COLO668 (cell line): ENCODE data around the gene OPRM1.
"Not testable (repeated sequence)": the region's sequence is repeated elsewhere in the genome, so short reads cannot be mapped to it uniquely, and the experiment has no call there.

ENCODE experiments used
- DNase-seq: peaks from one replicate; lab custom pipeline; 2025; ENCODE audit not compliant: unreplicated experiment; lab: John Stamatoyannopoulos, UW

Gene OPRM1

DNA sequence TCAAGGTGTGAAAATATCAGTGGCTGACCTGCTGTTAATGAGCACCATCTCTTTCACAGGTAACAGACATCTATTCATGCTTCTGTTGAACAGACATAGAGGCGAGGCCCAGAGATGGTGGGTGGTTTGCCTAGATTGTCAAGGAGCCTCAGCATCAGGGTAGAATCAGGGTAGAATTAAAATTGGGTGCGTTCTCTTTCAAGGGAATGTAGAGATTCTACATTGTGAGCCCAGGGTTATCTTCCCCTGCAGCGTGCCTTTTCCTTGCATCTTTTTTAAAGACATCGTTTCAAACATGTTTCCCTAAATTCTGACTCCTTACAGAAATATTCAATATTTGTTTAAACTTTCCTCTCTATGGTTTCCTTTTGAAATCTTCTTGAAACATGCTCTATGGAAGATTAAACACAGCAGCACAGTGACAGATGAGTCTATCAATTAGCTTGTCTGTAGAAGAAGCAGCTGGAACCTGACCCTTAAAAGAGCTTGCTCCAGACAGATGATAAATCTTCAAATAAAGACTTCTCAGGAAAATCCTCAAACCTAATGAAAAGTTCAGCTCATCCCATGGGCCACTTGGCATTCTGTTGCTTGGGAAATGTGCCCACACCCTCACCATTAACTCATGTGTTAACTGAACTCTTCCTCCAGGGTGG lies 197.7 kb downstream of the OPRM1 start:
- DNase-seq = no peak

DNA sequence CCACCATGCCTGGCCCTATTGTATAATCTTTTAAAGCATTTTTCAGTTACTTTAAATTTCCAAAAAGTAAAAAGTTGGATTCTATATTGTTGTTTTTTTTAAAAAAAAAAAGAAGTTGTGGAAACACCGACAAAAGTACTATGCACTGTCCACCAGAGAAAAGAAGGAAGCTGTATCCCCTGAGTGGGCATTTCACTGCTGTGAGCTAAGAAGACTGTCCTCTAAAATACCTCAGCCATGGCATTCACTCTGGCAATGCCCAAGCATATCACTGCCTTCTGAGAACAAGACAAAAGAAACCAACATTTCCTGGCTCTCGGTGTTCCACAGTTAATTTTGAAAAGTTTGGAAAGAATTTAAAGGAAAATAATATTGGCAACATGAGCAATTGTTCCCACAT lies 199.8 kb downstream of the OPRM1 start:
- no peak for DNase-seq

DNA sequence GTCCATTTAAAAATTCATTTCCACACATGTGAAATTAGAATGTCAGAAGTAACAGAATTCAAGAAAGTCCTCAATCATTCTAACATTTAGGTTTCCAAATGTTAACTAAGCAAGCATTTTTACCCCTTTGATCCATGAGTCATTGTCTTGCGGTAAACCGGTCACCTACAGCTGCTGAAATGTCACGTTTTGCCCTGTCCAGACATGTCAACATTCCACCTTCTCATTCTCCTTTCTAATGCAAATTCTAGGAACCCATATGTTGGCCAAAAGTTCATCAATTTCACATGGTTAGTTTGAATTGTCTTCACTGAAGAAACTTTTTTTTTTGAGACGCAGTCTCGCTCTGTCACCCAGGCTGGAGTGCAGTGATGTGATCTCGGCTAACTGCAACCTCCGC lies 200.4 kb downstream of the OPRM1 start:
- DNase-seq = no peak

DNA sequence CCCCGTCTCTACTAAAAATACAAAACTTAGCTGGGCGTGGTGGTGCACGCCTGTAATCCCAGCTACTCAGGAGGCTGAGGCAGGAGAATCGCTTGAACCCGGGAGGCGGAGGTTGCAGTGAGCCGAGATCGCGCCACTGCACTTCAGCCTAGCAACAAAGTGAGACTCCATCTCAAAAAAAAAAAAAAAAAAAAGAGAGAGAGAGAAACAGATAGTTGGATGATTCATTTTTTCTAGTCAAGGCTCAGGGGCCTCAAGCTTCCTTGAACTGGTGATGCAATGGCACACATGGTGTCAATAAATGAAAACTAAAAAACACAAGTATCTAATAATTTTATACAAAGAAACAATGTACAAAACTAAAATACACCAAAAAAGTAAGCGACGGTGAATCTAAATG lies 202.0 kb downstream of the OPRM1 start:
- not testable (repeated sequence) for DNase-seq

DNA sequence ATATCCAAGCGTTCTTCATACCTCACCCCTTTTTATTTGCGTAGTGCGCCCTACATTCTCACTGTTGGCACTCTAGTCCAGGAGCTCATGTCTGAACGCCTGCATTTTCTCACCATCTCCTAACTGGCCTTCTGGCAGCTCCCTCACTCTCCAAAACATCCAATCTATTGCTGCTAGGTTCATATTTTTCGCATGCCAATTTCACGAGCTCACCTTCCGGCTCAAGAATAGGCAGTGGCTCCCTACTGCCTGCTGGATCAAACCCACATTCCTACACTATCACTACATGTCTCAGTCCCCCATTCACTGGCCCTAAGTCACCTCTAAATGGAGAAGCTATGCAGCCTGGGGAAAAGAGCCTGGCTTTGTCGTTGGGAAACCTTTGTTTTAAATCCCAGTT lies 202.5 kb downstream of the OPRM1 start:
- no peak for DNase-seq

DNA sequence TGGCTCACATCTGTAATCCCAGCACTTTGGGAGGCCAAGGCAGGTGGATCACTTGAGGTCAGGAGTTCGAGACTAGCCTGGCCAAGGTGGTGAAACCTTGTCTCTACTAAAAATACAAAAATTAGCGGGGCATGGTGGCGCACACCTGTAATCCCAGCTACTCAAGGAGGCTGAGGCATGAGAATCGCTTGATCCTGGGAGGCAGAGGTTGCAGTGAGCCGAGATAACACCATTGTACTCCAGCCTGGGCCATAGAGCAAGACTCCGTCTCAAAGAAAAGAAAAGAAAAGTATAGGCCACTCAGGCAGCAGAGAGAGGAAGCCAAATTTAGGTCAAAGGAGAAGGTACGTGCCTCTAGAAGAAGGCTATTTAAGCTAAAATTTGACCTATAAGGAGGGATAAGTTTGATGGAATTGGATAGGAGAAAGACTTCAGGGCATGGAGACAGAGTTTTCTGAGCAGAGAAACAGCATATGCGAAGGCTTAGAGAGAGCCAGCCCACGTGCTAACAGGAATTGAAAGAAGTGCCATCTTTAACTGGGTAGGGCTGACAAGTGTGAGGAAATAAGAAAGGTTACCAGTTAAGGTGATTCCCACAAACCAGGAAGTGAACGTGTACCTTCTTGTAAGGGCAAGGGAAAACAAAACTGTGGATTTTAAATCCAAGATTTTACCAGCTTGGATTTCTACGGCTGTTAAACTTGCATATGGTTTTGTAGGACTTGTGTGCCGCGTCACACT lies 203.7 kb downstream of the OPRM1 start:
- no peak for DNase-seq

DNA sequence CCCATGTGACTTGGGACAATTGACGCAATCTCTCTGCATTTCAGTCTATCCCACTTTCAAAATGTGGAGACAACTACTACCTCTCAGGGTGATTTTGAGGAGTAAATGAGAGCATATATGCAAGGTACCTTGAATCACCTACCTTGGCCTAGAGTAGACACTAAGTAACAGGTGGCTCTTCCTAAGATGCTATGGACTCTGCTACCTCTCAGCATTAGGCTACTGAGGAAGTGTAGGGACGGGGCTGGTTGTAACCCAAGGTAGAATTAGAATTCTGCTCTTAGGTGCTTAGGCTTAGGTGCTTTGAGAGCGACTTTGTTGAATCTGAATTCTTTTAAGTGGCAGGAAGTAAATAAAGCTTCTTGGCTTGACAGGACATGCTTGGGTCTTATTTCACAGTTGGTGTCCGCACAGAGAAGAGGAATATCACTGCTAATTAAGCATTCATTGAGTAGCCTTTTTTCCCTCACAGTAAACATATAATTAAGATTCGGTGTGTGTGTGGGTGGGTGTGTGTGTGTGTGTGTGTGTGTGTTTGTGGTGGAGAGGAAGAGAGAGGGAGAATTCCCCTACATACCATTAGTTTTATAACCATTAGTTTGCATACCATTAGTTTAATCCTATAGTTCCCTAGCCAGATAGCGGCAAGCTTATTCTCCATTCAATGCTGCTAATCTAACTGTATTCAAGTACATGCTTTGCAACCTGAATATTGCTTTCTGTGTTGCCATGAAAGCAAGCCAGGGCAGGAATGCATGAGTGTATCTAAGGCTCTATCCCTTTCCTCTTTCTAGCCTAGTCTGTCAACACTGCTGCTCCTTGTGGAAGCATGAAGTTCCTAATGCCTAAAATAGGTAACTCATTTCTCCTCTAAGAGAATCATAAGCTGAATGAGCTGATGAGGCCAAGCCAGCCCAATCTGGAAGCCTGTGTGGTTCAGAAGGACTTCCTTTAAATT lies 205.0 kb downstream of the OPRM1 start:
- no peak for DNase-seq

DNA sequence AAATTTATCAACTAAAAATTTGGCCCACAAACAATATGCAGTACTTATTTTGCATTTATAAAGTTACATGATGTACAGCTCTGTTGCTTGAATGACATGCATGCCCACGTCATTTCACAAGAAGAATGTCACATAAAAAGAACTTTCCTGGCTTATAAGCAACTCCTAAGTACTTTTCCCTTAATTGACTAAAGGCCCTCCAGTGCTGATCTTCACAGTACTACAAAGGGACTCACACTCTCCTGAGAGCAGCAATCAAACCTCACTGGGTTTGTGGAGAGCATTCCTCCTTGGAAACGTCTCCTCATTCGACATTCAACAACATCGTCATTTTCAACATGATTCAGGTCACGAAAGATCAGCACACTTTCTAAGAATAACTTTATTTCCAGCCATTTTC lies 206.5 kb downstream of the OPRM1 start:
- no peak for DNase-seq

DNA sequence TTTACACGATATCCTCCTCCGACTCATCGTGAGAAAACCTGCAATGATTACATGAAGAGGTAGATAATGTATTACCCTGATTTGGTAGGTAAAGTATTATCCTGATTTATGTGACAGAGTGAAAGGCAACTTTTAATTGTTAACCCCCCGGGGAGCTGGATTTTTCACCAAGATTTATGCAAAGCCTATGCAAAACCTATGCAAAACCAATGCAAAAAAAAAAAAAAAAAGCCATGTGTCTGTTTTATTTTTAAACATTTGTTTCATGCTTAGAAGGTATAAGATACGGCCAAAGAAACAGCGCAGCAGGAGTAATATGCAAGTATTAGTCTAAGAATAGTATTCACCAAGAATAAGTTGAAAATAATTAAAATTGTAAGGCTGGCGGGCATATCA lies 207.7 kb downstream of the OPRM1 start:
- no peak for DNase-seq

DNA sequence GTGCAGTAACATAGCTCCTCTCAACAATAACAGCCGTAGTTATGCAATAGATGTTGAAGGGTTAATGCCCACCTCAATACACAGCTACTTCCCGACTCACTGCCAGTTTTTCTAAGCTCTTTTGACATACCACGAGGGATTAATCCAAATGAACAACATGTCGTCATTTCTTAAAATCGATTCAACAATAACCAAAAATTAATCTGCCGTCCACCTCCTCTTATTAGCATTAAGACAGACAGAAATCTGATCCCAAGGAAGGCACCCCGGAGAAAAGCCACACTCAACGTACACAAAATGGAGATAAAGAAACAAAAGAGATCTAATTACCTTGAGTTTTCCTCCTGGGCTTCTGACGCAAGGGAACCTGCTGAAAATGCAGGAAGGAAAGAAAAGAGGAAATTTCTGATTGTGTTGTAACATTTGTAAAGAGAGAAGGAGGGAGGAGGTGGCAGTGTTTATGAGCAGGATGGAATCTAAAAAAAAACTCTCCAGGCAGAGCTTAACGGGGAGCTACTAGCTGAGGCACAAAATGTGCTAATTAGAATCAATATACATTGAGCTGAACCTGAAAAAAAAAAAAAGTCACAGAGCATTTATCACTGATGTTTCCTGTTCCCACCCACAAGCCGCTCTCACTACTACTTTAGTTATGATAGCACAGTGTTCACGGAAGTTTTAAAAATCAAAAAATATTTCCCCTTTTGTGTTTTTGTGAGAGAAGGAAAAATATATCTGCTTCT lies 208.2 kb downstream of the OPRM1 start:
- DNase-seq = no peak

DNA sequence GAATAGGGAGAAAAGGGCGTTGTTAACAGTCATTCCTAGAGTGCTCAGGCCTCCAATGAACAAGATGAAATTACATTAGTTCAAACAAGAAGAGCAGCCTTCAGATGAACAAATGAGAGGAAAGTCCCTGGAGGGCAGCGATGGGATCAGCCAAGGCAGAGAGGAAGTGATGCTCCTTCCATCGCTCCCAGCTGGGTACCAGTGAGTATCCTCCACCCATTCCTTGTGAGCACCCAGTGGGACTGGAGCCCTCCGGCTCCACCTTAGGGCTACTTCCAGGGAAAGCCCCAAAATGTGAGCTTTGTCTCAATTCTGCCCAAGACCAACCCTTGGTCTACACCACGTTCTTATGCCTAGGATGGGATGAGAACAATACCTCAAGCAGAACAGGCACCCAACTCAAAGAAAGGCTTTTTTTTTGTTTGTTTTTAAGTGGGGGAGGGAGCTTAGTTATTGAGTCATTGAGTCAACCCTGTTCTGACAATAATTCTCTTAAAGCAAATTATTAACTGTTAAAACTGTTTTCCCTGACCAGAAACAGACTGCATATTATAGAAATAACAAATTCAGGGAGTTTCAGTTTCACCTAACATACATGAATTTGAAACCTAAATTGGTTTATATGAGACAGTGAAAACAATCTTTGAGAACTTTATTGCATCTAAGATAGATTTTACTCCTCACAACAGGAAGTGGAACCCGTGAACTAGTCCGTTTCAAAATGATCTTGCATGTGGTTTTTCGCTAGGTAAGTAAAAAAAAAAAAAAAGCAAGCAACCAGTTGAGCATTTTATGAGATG lies 210.7 kb downstream of the OPRM1 start:
- no peak for DNase-seq

DNA sequence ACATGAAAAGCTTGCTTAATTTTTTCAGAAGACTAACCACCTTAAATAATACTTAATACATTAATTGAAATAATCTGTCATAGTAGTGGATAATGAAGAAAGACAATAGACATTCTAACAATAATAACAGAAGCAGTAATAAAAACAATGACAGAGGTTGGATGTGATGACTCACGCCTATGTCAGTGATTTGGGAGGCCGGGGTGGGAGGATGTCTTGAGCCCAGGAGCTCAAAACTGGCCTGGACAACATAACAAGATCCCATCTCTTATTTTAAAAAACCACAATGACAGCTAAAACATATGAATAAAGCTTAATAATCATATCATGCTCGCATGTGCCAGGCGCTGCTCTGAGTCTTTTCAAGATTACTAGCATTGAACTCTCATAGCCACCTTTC lies 212.1 kb downstream of the OPRM1 start:
- DNase-seq = no peak

DNA sequence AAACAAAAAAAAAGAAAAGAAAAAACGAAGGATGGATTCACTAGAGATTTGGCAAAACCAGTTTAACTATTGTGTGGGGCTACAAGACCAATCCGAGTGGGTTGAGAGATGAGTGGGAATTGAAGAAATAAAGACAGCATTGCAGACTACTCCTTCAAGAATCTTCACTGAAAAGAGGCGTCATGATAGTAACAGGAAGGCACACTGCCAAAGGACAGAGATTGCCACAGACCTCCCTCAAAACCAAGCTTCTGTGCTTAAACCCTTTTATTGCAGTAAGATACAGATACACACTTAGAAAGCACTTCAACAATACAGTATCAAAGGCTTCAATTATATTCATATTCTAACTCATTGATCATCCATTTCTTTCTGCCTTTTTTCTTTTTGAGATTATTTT lies 213.6 kb downstream of the OPRM1 start:
- no peak for DNase-seq

DNA sequence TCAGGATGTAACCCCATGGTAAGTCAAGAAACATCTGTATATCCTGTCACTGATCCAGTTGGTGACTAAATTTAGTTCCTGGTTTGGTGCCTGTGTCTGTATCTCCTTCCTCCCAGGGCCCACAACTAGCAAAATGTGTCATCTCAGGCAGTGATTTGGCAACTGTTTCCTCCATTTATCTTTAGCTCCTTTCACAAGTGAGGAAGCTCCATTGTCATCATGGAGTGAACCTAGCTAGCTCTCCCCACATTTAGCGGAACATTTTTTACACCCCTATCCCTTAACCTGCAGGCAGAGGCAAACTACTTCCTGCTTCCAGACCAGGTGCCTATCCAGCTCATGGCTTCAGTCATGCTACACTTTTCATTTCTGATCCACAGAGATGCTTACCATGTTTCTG lies 218.0 kb downstream of the OPRM1 start:
- no peak for DNase-seq

DNA sequence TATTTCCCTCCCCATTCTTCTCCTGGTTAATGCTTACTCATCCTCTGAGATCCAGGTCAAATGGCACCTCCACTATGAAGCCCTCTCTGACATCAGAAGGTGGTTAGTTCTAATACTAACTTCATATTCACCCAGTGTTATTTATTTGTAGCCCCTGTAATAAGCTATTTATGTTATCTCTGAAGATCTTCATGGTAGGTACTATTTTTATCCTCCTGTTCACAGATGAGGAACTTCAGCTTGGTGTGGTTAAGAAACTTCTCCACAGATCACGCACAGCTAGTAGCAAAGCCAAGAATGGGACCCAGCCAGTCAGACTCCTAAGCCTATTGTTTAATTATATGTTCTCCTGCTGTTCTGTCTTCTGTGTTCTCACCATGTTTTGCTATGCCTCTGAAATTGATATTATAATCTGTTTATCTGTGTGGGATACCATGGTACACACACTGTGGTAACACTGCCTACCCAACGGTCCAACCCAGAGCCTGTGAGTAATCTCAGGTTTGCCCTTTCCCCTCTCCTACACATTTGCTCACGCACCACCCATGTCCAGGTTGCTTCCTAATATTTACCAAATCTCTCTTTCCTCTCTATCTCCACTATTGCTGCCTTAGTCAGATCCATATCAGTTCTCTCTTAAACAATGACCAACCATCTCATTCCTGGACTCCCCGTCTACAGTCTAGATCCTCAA lies 219.2 kb downstream of the OPRM1 start:
- DNase-seq = no peak

DNA sequence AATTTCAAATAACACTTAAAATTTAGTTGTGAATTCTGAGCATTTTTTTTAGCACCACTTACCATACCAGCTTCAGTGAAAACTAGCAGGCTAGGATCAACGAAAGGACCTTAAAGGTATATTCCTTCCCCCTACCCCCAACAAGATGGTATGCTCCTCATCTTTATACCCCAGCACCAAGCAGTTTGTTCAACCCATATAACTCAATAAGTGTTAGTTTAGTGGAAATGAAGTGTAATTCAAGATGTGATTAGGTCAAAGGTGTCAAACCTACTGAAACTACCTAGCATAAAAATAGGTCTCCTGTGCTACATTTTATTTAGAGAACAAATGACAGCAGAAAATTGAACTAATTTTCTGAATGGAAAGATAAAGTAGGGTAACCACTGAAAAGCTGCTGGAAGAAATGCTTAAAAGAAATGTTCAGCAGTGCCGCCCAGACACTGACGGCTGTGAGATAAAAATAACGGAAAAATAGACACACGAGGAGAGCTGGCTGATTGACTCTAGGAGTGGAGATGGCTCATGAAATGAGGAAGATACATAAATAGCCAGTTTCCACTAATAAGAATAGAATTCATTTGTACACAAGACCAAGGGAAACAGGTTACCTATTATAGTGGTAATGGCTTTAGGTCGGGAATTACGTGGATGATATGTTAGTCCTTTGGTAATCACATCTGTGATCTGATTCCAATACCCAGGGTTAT lies 222.8 kb downstream of the OPRM1 start:
- no peak for DNase-seq

DNA sequence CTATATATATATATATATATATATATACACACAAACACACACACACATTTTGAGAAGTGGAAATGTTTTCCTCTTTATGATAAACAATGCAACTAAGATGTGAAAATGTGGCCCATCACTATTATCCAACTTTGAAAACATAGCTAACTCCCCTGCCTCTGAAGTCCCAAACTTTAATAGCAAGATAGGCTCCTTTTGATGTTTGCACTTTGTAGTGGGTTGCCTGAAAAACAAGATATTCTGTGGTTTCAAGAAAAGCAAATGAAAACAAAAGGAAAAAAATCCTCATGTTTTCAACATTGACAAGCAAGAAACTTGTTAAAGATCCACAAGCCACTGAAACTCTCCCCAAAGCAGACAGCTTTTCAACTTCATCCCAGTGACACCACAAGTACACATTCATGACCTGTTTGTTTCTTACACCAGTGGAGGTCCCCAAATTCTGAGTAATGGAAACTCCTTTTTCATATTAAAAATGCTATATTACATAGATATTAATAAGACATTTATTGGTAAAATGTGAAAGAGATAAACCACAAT lies 227.6 kb downstream of the OPRM1 start:
- no peak for DNase-seq

DNA sequence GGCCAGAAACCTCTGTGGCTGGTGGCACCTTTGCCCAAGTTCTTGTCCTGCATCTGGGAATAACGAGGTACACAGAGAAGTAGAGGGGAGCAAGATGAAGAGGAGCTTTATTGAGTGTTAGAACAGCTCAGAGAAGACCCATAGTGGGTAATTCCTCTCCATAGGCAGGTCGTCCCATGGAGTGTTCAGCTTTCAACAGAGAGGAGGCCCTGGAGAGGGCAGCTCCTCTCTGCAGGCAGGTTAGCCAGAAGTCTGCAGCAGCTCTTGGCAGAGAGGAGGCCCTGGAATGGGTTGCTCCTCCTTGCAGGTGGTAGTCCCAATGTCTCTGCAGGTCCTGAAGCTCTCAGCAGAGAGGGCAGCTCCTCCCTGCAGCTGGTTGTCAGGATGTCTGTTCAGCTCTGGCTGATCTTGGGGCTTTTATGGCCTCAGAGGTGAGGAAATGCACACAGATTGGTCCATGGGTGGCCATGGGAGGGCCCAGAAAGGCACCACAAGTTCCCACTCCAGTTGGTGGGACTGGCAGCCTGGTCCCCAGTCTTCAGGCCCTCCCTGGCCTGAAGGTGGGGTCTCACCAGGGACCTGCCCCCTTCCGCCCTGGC lies 228.6 kb downstream of the OPRM1 start:
- no peak for DNase-seq
